Endodermal cell (in vitro differentiated cells): ENCODE results near the gene PDIA4. TPM values are rescaled to one million over a fixed set of nuclear protein-coding genes. Genes with fewer than 3 reads are reported as not detected.
A peak's percentile ranks its signal among the peaks of the same experiment; 100 is the strongest.

Source experiments
- DNase-seq: peaks from one replicate; pipeline ENCODE4 v3.0.0-alpha.2; 2017
- H3K27ac ChIP-seq: 2 replicates; pipeline ENCODE4 v1.5.1; 2013; ENCODE audit warnings: mild to moderate bottlenecking, low read depth, low read length, moderate library complexity
- H3K27me3 ChIP-seq: 2 replicates; pipeline ENCODE4 v1.6.1; 2013; ENCODE audit warnings: mild to moderate bottlenecking, low read length, moderate library complexity; ENCODE audit not compliant: insufficient read depth, control insufficient read depth, poor library complexity, severe bottlenecking
- H3K36me3 ChIP-seq: 2 replicates; pipeline ENCODE4 v1.7.0; 2013; ENCODE audit warnings: mild to moderate bottlenecking, low read length, moderate library complexity; ENCODE audit not compliant: control insufficient read depth, insufficient read depth
- H3K4me1 ChIP-seq: one replicate; pipeline ENCODE4 v1.7.0; 2013; ENCODE audit warnings: low read length; ENCODE audit not compliant: control insufficient read depth, insufficient read depth
- H3K4me3 ChIP-seq: 2 replicates; pipeline ENCODE4 v1.5.1; 2013; ENCODE audit warnings: mild to moderate bottlenecking, low read length, moderate library complexity
- H3K9ac ChIP-seq: 2 replicates; pipeline ENCODE4 v1.6.1; 2013; ENCODE audit warnings: mild to moderate bottlenecking, low read length, moderate library complexity; ENCODE audit not compliant: poor library complexity, severe bottlenecking; ENCODE audit errors: extremely low read depth
- H3K9me3 ChIP-seq: 2 replicates; pipeline ENCODE4 v1.6.1; 2013; ENCODE audit warnings: mild to moderate bottlenecking, low read length, moderate library complexity; ENCODE audit not compliant: control insufficient read depth
- H3K27ac Mint-ChIP-seq: 2 replicates; pipeline ENCODE4 v1.8.0; 2020; ENCODE audit warnings: mixed read lengths
- H3K27me3 Mint-ChIP-seq: 2 replicates; pipeline ENCODE4 v1.8.0; 2021; ENCODE audit warnings: mild to moderate bottlenecking, mixed read lengths; ENCODE audit not compliant: insufficient read depth
- H3K36me3 Mint-ChIP-seq: 2 replicates; pipeline ENCODE4 v1.8.0; 2020; ENCODE audit warnings: low read depth, mixed read lengths
- H3K4me1 Mint-ChIP-seq: 2 replicates; pipeline ENCODE4 v1.8.0; 2020; ENCODE audit warnings: mixed read lengths
- H3K4me3 Mint-ChIP-seq: 2 replicates; pipeline ENCODE4 v1.8.0; 2020; ENCODE audit warnings: mild to moderate bottlenecking, moderate library complexity, mixed read lengths
- H3K9me3 Mint-ChIP-seq: 2 replicates; pipeline ENCODE4 v1.8.0; 2020; ENCODE audit warnings: mild to moderate bottlenecking, mixed read lengths
- CTCF ChIP-seq: fragments of 200-600 bp; sonication (generic); conservative IDR thresholded peaks from 2 replicates; pipeline ENCODE4 v1.5.0; 2021; ENCODE audit warnings: antibody characterized with exemption, mild to moderate bottlenecking
- WGBS, 2 experiments: methylation state at CpG; one replicate each; pipeline versions ENCODE4 v1.1.5 to v1.1.7; 2013; ENCODE audit warnings: missing lambda C conversion rate in 2 of 2, mixed read lengths in 1 of 2; ENCODE audit not compliant: insufficient coverage in 1 of 2, insufficient read length in 1 of 2; 5-methylcytosine and 5-hydroxymethylcytosine counted together
- total RNA-seq, 2 donors: library from RNA; stranded (reverse); fragmentation: NEBNext Ultra II Directional in 1 of 2; extraction: Animal tissue kit (Norgen Biotek cat#: 25700) in 1 of 2; gene quantifications; 2 replicates in 1 of 2; 3 replicates in 1 of 2; pipeline ENCODE4 v1.2.1, GENCODE V29; 2021

The PDIA4 gene
- total RNA-seq, 2 donors from 2014 or later: 369 to 402 TPM

- H3K4me3 Mint-ChIP-seq: no peak overlapping the region
- H3K36me3 Mint-ChIP-seq: peaks cover 56% of the 10 kb centered on the region
- no peak overlapping the region for H3K27ac Mint-ChIP-seq
- H3K9ac ChIP-seq: no peak overlapping the region
- 93 to 100% methylated on average over 1 to 3 of the region's 3 CpGs for WGBS, 2 experiments
- no peaks in the 10 kb centered on the region for H3K4me1 ChIP-seq
- H3K4me1 Mint-ChIP-seq: no peaks in the 10 kb centered on the region
- H3K27me3 Mint-ChIP-seq: no peaks in the 10 kb centered on the region
- no peaks in the 10 kb centered on the region for H3K27me3 ChIP-seq
- H3K4me3 ChIP-seq: no peak overlapping the region
- no peak for DNase-seq
- peaks cover 53% of the 10 kb centered on the region for H3K36me3 ChIP-seq
- TF ChIP-seq CTCF: no peak
- H3K9me3 Mint-ChIP-seq: no peaks in the 10 kb centered on the region
- H3K9me3 ChIP-seq: no peaks in the 10 kb centered on the region
- H3K27ac ChIP-seq: no peak overlapping the region
Observed at GRCh38 chr7:149074116-149074885, 46.0 kb upstream of the PDIA4 start.

- Mint-ChIP-seq H3K27me3 (no peaks in the 10 kb centered on the region), H3K9me3 (no peaks in the 10 kb centered on the region), H3K4me3 (no peak overlapping the region), H3K27ac (no peak overlapping the region), H3K36me3 (peaks cover 50% of the 10 kb centered on the region), H3K4me1 (no peaks in the 10 kb centered on the region)
- no peaks in the 10 kb centered on the region for H3K4me1 ChIP-seq
- no peak overlapping the region for H3K4me3 ChIP-seq
- no peaks in the 10 kb centered on the region for H3K9me3 ChIP-seq
- H3K27ac ChIP-seq: no peak overlapping the region
- no peak for DNase-seq
- H3K36me3 ChIP-seq: peaks cover 50% of the 10 kb centered on the region
- no peak for TF ChIP-seq CTCF
- no peaks in the 10 kb centered on the region for H3K27me3 ChIP-seq
- WGBS, 2 experiments: 92% methylated on average over 4 of the region's 4 CpGs
- H3K9ac ChIP-seq: no peak overlapping the region
Observed at GRCh38 chr7:149072438-149072775, 44.1 kb upstream of the PDIA4 start.

- DNase-seq: peak; percentile 94
- H3K9me3 Mint-ChIP-seq: no peaks in the 10 kb centered on the region
- H3K27ac Mint-ChIP-seq: peak overlapping the region; percentile 82
- peak; percentile 82 for TF ChIP-seq CTCF
- H3K4me1 Mint-ChIP-seq: no peaks in the 10 kb centered on the region
- Histone ChIP-seq H3K27me3 (no peaks in the 10 kb centered on the region), H3K9ac (no peak overlapping the region), H3K9me3 (no peaks in the 10 kb centered on the region), H3K27ac (no peak overlapping the region), H3K4me1 (no peaks in the 10 kb centered on the region), H3K36me3 (peaks cover 47% of the 10 kb centered on the region), H3K4me3 (no peak overlapping the region)
- no peaks in the 10 kb centered on the region for H3K27me3 Mint-ChIP-seq
- H3K4me3 Mint-ChIP-seq: no peak overlapping the region
- WGBS, 2 experiments: 85 to 86% methylated on average over 36 to 46 of the region's 46 CpGs
- H3K36me3 Mint-ChIP-seq: peaks cover 48% of the 10 kb centered on the region
Observed at GRCh38 chr7:149071641-149072437, 43.5 kb upstream of the PDIA4 start.
